Astrocyte of the hippocampus (primary cell): ENCODE data around the gene ZDHHC24.

ENCODE experiments used
- DNase-seq: peaks from one replicate; pipeline ENCODE4 v3.0.0; 2011; ENCODE audit warnings: low read depth, low spot score

Gene ZDHHC24

DNA sequence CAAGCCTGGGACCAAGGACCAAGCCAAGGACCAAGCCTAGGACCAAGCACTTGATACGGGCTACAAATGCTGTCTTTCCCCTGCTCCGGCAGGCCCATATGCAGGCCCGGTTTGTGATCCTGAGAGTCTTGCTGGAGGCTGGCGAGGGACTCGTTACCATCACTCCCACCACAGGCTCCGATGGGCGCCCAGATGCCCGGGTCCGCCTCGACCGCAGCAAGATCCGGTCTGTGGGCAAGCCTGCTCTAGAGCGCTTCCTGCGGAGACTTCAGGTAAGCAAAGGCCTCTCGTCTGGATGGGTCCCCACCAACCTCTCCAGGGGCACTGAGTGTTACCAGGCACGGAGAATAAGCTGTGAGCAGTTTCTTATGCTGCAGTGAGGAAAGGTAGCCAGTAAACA, 48.6 kb downstream of the ZDHHC24 start:
- DNase-seq, result no peak

DNA sequence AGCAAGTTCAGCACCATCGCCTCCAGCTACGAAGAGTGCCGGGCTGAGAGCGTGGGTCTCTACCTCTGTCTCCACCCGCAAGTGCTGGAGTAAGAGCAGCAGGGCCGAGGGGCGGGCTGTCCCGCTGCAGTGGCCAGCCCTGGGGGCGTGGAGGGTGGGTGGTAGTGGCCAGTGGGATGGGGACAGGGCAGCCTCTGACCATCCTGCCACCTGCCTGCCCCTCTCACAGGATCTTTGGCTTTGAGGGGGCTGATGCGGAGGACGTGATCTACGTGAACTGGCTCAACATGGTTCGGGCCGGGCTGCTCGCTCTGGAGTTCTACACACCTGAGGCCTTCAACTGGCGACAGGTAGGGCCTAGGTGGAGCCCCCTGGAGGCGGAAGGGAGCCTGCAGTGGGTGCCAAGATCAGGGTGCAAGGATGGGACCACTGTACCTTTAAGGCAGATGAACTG, 50.4 kb downstream of the ZDHHC24 start:
- DNase-seq, result no peak

DNA sequence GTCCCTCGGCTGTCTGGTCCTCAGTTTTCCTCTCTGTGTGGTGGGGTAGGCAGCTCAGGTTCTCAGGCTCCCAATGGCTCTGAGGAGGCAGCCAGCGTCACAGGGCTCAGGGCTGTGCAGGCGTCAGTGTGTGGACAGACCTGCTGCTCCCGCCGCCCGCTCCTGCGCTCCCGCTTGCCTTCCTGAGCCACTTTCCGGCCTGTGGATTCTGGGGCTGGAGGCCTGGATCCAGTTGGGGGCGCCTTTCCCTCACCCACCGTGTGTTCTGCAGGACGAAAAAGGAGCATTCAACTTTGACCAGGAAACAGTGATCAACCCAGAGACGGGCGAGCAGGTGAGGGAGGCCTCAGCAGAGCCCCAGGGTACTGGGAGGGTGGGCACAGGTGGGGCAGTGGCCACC, 50.9 kb downstream of the ZDHHC24 start:
- DNase-seq, result no peak

DNA sequence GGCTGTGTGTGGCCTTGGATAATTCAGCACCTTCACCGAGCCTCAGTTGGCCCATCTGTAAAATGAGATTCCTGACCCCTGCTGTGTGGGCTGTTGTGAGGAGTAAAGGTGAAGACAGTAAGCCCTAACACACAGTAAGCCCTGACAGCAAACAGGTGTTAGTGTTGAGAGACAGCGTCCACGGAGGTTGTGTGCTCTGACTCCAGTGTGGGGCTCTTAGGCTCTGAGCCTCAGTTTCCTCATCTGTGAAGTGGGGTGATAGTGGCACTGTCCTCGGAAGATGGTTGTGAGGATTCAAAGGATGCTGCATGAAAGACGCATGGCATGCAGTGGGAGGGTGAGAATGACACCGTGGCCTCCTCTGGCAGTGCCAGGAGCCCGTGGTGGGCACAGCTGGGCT, 51.4 kb downstream of the ZDHHC24 start:
- no peak for DNase-seq

DNA sequence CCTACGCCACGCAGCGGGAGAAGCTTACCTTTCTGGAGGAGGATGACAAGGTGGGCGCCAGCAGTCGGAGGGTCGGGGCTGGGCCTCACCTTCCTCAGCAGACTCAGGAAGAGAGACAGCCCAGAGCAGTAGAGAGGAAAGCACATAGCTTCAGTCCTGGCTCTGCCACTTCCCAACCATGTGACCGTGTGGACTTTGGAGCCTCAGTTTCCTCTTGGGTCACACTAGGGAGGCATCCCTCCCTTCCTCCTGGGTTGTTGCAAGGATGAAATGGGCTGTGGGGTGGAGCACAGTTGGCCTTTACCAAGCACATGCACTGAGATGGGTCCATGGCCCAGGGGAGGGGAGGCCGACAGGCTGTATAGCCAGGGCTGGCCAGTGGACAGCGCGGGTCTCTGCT, 52.7 kb downstream of the ZDHHC24 start:
- DNase-seq, result no peak

DNA sequence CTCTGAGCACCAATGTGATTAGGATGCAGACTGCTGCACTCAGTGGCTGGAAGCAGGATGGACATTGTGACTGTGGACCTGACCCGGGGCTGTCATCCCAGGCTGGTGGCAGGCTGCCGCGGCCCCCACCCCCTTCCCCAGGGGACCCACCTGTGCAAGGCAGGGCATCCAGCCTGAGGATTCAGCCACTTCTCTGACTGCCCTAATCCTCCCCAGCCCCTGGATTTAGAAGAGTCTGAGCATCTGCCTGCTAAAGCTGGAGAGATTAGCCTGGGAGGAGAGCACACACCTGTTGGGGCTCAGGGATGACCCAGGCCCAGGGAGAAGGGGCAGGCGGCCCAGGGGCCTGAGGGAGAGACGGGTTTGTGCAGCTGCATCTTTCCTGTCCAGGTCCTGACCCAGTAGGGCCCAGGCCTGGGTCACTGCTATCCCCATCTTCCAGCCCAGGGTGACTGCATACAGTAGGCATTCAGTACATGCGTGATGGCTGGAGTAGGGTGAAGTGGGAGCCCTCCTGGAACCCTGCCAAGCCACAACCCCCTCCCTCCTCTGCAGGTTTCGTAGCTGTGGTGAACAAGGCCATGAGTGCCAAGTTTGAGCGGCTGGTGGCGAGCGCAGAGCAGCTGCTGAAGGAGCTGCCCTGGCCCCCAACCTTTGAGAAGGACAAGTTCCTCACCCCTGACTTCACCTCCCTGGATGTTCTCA, 53.5 kb downstream of the ZDHHC24 start:
- peak; percentile 77 for DNase-seq

DNA sequence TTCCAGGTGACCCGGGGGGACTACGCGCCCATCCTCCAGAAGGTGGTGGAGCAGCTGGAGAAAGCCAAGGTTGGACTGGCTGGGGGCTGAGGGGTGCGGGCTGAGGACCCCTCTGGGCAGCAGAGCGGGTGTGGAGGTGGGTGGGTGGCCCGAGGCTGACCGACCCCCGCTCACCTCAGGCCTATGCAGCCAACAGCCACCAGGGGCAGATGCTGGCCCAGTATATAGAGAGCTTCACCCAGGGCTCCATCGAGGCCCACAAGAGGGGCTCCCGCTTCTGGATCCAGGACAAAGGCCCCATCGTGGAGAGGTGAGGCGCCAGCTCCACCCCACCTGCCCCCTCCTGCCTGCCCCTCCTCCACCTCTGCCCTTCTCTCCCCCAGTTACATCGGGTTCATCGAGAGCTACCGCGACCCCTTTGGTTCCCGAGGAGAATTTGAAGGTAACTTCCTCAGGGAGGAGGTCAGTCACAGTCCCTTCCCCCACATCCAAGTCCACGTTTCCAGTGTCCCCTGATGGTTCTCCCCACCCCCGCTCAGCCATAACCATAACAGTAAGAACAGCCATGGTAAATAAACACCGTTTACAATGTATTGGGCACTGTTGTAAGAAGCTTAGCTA, 54.4 kb downstream of the ZDHHC24 start:
- DNase-seq, result no peak

DNA sequence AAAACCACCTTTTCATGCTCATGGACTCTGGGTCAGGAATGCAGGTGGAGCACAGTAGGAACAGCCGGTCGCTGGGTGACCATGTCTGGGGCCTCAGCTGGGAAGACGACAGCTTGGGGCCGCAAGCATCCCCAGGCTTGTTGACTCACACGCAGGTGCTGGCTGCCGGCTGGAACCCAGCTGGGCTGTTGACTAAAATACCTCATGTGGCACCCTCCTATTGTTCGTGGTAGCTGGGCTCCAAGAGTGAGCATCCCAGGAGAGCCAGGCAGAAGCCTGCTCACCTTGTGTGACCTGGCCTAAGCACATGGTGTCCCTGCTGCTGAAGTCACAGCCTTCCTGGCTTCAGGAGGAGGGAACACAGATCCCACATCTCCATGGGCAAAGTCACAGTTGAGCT, 56.2 kb downstream of the ZDHHC24 start:
- DNase-seq, result no peak

DNA sequence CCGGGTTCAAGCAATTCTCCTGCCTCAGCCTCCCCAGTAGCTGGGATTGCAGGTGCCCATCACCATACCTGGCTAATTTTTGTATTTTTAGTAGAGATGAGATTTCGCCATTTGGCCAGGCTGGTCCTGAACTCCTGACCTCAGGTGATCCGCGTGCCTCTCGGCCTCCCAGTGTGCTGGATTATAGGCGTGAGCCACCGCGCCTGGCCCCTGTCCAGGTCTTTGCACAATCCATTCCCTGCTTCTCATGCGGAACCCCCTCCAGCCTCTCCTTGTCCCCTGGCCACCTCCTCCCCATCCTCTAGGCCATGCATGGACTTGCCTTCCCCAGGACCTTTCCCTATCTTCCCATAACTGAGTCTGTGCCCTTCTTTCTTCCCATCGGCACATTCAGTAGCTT, 56.9 kb downstream of the ZDHHC24 start:
- DNase-seq, result no peak

DNA sequence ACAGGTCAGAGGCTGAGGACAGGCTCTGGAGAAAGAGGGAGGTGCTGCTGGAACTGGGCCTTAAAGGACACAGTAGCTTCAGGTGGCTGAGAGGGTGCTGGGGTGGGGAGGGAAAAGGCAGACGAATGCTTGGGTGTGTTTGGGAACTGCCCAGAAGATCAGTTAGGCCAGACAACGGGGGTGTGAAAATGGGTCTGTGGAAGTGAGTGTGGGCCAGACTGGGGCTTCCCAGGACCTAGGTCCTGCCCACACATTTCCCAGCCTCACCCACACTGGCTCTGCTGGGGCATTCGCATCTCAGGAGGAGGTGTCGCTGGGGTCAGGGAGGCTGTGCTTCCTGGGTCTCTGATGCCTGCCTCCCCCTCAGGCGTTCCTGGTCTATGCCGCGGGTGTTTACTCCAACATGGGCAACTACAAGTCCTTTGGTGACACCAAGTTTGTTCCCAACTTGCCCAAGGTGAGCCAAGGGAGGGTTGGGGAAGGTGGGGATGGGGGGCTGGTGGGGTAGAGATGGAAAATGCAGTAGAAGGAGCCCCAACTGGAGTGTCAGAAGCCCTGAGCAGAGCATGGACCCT, 61.0 kb downstream of the ZDHHC24 start:
- no peak for DNase-seq

DNA sequence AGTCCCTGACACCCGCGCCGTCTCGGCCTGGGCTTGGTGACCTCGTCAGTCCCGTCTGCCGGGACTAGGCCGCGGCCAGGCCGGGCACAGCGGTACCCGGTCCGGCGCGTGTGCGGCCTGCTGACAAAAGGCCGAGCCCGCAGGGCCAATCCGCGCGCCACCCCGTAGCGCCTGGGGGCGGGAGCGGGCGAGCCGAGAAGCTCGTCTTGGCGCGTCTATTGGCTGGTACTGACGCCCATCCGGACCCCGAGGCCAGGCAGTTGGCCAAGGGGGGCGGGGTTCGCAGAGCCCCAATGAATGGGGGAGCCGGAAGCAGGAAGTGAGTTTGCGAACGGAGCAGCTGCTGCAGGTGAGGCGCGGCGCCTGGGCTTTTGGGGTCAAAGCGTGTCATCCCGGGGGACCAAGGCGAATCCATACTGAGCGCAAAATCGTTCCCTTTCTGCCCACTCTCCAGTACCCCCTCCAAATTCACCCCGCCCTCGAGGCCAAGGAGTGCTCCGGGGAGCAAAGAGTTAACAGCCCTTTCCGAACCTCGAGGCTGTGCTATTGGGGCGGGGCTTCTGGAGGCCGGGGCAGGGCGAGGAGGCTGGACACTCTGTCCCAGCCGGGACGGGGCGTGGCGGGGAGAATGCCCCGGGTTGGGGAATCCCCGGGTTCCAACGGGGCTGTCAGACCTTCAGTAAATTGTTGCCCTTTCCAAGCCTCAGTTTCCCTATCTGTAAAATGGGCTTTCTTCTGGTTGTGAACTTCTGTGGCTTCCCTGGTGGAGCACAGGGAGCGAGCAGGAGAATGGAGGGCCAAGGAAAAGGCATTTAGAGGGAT, 65.5 kb downstream of the ZDHHC24 start, which contains the start of gene DPP3:
Gene DPP3, plus strand, starts transcription at position 318 of the 822 bp plus-strand sequence. CDS start 1,767 bp downstream, outside the sequence.
- DNase-seq, result peak; percentile 99

DNA sequence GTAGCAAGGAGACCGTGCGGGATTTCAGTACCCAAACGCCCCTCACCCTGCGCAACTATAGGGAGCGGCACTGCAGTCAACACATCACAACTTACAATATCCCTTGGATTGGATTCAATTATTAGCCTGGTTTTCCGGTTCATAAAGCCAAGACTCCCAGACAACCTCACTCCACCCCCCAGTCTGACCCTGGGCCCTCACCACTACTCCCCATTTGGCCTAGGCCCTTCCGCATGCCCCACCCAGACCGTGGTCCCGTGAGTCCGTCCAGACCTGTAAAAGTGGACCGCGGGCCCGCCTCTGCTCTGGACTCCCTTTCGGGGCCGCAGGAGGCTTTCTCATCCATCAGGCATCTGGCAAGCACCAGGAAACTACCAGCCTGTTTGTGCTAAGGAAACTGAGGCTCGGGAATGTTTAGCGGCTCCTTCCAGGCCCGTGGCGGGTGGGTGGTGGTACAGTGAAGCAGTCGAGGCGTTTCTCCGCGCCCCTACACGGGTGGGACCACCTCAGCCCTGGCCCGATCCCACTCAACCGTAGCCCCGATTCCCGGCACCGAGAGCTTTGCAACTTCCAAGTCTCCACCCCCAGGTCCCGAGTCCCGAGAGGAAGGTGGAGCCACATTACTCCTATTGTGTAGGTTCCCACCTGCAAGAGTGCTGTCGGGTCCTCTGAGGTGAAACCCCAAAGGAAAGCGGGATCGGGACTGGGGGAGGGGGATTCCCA, 66.3 kb downstream of the ZDHHC24 start:
- peak; percentile 58 for DNase-seq

DNA sequence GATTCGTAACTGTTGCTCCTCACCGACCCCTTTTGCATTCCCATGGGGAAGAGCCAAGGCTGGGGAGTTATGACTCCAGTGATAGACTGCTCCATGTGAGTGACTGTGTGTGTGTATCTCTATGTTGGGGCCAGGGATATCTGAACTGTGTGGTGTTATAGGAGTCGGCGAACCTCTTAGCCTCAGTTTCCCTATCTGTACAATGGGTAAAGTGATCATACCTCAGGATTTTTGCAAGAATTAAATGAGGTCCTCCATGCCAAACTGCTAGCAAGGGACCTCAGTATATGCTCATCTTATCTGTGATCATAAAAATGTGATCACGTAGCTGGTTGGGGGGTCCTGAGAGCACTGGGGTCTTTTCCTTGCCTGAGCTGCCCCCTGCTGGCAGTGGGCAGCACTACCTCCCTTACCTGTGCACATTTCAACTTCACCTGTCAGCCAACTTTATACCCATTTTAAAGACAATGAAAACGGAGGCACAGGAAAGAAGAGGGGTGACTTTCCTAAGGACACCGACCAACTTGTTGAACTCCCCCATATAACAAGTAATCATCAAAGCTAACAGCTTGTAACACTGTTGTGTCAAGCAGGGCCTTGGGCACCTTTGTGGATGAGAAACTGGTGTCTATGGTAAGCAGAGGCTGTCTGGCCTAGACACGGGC, 67.0 kb downstream of the ZDHHC24 start:
- peak; percentile 38 for DNase-seq

DNA sequence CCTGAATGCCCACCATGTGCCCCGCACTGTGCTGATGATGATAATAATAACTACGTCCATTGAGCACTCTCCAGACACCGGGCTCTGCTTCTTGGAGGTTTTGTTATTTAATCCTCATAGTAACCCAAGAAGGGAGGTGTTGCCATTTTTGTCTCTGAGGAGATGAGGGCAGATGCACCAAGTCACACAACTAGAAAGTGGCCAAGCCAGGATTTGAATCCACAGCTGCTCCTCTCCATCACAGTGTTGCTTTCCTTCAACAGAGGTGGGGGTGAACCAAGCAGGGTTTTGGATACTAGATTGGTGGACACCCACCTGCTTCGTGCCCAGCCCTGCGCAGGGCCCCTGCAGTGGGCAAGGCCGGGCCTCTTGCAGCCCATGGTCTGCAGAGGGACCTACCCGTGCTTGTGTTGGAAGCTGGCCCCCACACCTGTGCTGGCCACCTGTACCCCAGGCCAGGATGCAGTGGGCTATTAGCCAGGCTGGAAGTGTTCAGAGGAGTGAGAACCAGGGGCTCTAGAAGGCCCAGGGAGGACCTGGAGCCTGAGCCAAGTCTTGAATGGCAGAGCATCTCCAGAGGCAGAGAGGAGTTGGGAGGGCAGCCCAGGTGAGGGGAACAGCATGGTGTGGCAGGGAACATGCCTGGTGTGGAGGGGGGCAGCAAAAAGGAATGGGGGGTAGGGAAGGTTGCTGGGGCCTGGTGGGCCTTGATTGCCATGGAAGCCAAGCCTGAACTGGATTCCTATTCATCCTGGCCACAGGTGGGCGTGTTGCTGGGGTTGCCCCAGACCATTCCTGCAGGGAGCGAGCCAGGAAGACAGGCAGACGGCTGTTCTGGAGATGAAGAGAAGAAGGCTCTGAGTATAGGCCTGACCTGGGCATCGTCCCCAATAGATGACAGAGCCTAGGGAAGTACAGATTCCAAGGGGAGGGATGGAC, 68.3 kb downstream of the ZDHHC24 start:
- no peak for DNase-seq

DNA sequence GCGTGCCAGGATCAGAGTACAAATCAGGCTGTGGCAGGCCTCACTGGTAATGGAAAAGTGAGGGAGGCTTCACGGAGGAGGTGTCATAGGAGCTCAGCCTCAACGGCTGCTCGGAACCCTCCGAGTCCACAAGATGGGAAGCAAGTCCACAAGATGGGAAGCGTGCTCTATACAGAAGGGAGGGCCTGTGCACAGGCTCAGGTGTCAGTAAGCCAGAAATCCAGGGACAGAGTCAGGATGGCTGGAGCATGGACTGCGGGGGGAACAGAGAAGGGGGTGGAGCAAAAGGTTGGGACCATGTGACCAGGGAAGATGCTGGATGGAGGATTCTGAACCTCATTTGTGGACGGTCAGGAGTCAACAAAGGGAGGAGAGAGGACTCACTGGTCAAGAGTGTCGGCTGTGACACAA, 69.0 kb downstream of the ZDHHC24 start:
- no peak for DNase-seq

DNA sequence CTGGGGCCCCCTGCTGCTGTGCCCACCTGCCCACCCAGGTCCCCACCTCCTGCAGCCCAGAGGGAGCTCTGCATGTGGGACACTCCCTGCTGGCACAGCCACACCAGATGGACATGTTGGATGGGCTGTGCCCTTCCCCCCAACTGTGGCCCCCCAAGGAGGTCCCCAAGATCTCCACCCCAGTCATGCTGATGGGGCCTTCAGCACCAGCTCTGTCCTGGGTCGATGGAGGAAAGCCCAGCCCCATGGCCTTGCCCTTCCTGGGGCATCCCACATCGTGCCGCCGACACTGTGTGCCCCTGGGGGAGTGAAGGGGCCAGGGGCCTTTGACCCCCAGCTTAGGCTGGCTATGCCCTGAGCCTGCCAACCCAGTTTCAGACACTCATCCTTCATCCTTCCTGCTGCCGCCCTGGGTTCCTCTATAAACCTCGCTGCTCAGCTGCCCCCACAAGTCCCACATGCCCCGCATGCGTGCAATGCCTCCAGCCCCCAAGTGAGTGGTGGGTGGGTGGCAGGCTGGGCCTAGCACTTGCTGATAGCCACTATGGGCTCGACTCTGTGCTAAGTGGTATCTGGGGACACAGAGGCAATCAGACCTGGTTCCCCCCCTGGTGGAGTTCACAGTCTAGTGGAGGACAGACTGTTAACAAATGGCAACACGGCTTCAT, 69.5 kb downstream of the ZDHHC24 start:
- DNase-seq, result no peak

DNA sequence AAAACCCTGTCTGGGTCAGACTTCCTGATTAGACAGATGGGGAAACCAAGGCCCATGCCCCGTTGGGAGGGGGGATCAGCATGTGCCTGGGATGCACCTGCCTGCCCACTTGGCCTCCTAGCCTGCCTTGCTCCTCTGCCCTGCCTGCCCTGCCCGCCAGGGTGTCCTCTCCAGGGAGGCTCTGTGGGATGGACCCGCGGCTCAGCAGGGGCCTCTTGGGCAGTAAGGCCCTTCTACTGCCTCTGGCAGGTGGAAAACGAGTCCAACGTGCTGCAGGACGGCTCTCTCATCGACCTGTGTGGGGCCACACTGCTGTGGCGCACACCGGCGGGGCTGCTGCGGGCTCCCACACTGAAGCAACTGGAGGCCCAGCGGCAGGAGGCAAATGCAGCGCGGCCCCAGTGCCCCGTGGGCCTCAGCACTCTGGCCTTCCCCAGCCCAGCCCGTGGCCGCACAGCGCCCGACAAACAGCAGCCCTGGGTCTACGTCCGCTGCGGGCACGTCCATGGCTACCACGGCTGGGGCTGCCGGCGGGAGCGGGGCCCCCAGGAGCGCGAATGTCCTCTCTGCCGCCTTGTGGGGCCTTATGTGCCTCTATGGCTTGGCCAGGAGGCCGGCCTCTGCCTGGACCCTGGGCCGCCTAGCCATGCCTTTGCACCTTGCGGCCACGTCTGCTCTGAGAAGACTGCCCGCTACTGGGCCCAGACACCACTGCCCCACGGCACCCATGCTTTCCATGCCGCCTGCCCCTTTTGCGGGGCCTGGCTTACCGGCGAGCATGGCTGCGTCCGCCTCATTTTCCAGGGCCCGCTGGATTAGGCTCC, 70.3 kb downstream of the ZDHHC24 start:
- DNase-seq, result no peak
